22Rv1 (cell line): ENCODE results near the gene EED.

Source experiments
- CTCF ChIP-seq: fragments of 450-650 bp; IDR thresholded peaks from 2 replicates; pipeline ENCODE4 v1.5.1; 2017; ENCODE audit warnings: mild to moderate bottlenecking
- ZFX ChIP-seq: fragments of 450-650 bp; IDR thresholded peaks from 2 replicates; pipeline ENCODE4 v1.6.1; 2017; ENCODE audit warnings: antibody characterized with exemption, borderline replicate concordance

- TF ChIP-seq CTCF (no peak), ZFX (no peak)
Observed at GRCh38 chr11:86244063-86244521, 461 bp upstream of the EED start.
